Measurements from ENCODE around the gene TMEM245.

The TMEM245 gene

GRCh38 chr9:109163194-109163593, 43.4 kb upstream of the TMEM245 start:
- DNase-seq (ENCODE audit: extremely low read depth, low read depth): no peak
- no peak for TF ChIP-seq CTCF (IDR thresholded peaks at IDR 0.05; ENCODE audit: low read depth, low read length)

GRCh38 chr9:109162677-109163076, 42.9 kb upstream of the TMEM245 start:
- no peak for DNase-seq (ENCODE audit: extremely low read depth, low read depth)
- TF ChIP-seq CTCF (IDR thresholded peaks at IDR 0.05; ENCODE audit: low read depth, low read length): no peak

- no peak for TF ChIP-seq CTCF (IDR thresholded peaks at IDR 0.05; ENCODE audit: low read depth, low read length)
- no peak for DNase-seq (ENCODE audit: extremely low read depth, low read depth)
These were observed 41.7 kb upstream of the TMEM245 start for GRCh38 chr9:109161471-109161870.

GRCh38 chr9:109159583-109159982, 39.8 kb upstream of the TMEM245 start:
- no peak for DNase-seq (ENCODE audit: extremely low read depth, low read depth)
- no peak for TF ChIP-seq CTCF (IDR thresholded peaks at IDR 0.05; ENCODE audit: low read depth, low read length)

- TF ChIP-seq CTCF (IDR thresholded peaks at IDR 0.05; ENCODE audit: low read depth, low read length): no peak
- DNase-seq (ENCODE audit: extremely low read depth, low read depth): no peak
These were observed 38.9 kb upstream of the TMEM245 start for GRCh38 chr9:109158651-109159050.

GRCh38 chr9:109156708-109157107, 37.0 kb upstream of the TMEM245 start:
- DNase-seq (ENCODE audit: extremely low read depth, low read depth): no peak
- TF ChIP-seq CTCF (IDR thresholded peaks at IDR 0.05; ENCODE audit: low read depth, low read length): no peak

- no peak for DNase-seq (ENCODE audit: extremely low read depth, low read depth)
- no peak for TF ChIP-seq CTCF (IDR thresholded peaks at IDR 0.05; ENCODE audit: low read depth, low read length)
These were observed 31.3 kb upstream of the TMEM245 start for GRCh38 chr9:109150925-109151545.

All from AG09319 (cell line).